HG02610 (cell line): Measurements from ENCODE around the gene CAPRIN2.

Source experiments
- ATAC-seq: cut with Tn5 transposase; IDR thresholded peaks from one replicate; pipeline ENCODE4 v1.9.1; 2021; ENCODE audit warnings: mild to moderate bottlenecking, moderate library complexity; ENCODE audit not compliant: unreplicated experiment

Gene CAPRIN2

GRCh38 chr12:30769802-30770201 lies 15.1 kb upstream of the CAPRIN2 start:
- no peak for ATAC-seq

GRCh38 chr12:30764251-30764650 lies 9.5 kb upstream of the CAPRIN2 start:
- ATAC-seq = no peak

- ATAC-seq = no peak
Measured at GRCh38 chr12:30763053-30763452, 8.3 kb upstream of the CAPRIN2 start.

- ATAC-seq = no peak
Measured at GRCh38 chr12:30761730-30762129, 7.0 kb upstream of the CAPRIN2 start.

- ATAC-seq = no peak
Measured at GRCh38 chr12:30757316-30757715, 2.6 kb upstream of the CAPRIN2 start.

DNA sequence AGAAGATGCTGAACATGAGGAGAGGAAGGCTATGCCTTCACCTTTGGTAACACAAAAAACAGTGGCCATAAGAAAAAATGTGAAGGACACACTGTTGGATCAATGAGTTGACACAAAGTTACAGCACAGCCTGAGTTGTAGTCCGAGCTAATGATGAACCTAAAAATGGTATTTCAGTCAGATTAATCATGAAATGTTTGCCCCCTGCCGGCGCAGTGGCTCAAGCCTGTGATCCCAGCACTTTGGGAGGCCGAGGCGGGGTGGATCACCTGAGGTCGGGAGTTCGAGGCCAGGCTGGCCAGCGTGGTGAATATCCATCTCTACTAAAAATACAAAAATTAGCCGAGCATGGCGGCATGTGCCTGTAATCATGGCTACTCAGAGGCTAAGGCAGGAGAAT lies 1.3 kb upstream of the CAPRIN2 start:
- no peak for ATAC-seq

- no peak for ATAC-seq
Measured at GRCh38 chr12:30755395-30755762, 628 bp upstream of the CAPRIN2 start.

- ATAC-seq = no peak
Measured at GRCh38 chr12:30754383-30754749, 385 bp downstream of the CAPRIN2 start.

DNA sequence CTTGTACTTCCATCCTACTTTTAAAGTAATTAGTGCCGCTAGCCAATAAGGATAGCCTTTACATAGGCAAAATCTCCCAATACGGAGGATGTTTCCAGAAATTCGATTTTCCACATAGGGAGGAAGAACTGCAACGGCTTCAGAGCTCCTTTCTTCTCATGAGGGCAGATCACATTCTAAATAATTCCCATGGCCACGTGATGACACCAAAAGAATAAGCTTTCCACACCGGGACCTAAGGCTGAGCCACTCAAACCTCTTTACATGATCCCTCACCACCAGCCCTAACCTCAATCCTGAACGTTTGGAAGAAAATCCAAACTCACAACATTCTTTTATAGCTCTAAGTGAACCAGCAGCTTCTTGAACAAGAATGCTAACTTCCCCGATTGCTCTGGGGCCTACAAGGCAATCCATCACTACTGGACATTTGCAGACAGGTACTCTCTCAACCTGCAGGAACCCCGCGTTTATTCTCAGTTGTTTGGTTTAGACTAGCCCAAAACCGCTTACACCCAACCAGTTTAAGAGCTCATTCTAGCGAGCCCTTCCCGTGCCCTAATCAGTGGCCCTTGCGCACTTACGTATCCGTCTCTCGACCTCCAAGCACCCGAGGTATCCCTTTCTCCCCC lies 884 bp downstream of the CAPRIN2 start:
- ATAC-seq = no peak

GRCh38 chr12:30753233-30753632 lies 1.5 kb downstream of the CAPRIN2 start:
- no peak for ATAC-seq

DNA sequence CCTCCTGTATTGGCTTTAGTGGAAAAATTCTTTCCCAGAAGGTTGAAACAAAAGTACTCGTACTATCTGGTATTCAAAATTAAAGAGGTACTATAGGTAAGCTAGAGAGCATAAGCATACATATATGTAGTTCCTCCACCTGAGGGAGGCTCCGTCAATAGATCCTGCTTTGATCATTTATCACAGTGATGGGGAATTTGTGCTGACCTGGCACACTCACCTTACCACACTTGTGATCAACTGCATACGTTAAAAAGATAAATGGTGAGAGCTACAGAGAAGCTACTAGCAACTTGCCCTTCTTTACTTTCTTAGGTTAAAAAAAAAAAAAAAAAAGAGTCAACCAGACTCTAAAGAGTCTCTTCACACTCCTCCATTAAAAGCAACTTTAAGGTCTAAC lies 2.5 kb downstream of the CAPRIN2 start:
- ATAC-seq = no peak

GRCh38 chr12:30748147-30748546 lies 6.6 kb downstream of the CAPRIN2 start:
- ATAC-seq = no peak

DNA sequence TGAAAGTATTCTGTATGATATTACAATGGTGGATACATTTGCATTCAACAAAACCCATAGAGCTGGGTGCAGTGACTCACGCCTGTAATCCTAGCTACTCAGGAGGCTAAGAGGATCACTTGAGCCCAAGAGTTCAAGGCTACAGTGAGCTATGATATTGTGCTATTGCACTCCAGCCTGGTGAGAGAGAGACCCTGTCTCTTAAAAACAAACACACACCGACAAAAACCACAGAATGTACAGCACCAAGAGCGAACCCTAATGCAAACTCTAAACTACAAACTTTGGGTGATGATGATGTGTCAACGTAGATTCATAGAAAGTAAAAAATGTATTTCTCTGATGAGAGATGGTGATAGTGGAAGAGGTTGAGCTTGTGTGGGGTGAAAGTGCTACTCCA lies 8.6 kb downstream of the CAPRIN2 start:
- ATAC-seq = no peak

- no peak for ATAC-seq
Measured at GRCh38 chr12:30744321-30744720, 10.4 kb downstream of the CAPRIN2 start.

DNA sequence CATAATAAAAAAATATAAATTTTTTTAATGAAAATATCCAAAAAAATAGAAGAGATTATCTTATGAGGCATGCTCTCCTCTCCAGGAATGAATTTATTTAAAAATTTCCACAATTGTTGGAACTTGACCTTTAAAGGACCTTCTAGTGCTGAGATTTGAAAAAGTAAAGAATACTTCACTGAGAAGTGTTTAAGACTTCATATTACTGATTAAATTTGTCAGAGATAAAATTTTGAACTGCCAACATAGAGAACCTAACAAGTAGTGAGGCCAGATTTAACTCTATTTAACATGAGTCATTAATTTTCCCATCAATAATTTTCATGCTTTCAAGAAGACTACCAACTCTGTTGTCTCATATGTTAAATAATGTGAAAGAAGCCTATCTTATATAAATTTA lies 14.5 kb downstream of the CAPRIN2 start:
- no peak for ATAC-seq

- ATAC-seq = no peak
Measured at GRCh38 chr12:30739020-30739419, 15.7 kb downstream of the CAPRIN2 start.

DNA sequence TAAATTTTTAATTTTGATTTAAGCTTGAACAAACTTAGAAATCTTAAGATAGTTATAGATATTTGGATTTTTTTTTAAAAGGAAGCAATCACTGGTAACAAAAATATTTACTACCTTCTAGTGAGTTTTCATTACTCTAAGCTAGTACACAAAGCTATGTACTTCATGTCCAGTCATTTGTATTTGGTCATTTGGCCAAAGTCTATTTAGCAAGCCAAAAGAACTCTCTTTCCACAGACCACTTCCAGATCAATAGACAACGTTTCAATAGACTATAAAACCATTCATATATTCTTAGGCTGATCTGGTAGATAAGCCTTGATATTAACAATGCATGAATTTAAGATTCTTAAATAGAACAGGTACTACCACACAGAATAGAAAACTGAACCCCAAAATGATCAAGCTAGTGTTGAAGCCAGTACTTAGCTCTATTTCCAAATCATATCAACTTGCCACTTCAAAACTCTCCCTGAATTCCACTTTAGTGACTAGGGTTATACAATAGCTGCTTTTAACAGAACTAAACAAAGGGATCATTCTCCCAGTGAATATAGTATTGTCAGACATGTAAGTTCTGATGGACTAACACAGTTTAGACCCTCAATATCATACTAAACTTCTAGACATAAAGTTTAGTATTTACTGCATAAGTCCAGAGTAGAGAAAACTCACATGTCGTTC lies 21.7 kb downstream of the CAPRIN2 start:
- no peak for ATAC-seq

DNA sequence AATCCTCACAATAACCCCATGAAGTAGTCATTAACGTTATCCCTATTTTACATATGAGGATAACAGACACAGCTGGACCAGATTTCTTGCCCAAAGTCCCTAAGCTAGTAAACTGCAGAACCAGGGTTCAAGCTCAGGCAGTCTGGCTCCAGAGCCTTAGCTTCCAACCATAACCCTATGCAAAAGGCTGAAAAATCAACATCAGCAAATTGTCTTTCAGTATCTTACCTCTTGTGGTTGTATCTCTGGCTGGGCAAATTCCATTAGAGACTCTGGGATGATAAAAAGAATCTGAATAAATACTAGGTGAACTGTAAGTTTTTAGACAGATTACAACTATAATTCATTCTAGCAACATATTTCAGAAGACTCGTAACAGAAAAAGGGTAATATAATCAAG lies 24.7 kb downstream of the CAPRIN2 start:
- ATAC-seq = no peak

DNA sequence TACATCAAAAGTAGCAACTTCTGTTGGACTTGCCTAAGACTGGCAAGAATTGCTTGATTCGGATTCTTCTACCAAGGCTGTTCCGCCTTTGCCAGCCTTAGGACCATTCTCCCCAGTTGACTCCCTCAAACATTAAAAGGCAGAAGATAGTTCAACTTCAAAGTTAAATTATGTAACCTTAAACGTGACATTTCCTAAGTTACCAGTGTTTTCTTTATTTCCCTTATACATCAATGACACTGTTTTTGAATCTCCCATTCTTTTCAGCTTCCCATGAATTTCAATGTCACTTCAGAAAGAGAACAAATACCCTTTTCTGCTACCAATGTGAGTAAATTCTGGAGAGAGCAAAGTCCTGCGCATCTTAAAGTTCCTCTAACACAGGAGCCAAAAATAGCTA lies 25.2 kb downstream of the CAPRIN2 start:
- ATAC-seq = no peak

DNA sequence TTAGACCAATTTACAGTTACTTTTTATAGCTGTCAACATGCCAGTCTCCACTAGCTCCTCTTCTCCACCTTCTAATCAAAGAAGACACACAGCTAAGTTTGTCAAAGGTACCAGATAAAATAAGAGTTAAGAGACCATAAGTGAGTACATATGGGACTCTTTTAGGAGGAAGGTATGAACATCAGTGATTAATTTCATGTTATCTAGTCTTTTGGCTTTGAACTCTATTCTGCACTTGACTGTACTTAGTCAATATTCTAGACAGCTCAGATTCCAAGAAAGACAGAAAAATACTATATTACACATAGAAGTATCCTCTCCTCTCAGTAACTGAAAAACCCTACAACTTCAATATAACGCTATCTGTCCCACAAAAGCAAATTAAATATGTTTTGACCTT lies 28.1 kb downstream of the CAPRIN2 start:
- no peak for ATAC-seq

- ATAC-seq = no peak
Measured at GRCh38 chr12:30725739-30726138, 29.0 kb downstream of the CAPRIN2 start.

DNA sequence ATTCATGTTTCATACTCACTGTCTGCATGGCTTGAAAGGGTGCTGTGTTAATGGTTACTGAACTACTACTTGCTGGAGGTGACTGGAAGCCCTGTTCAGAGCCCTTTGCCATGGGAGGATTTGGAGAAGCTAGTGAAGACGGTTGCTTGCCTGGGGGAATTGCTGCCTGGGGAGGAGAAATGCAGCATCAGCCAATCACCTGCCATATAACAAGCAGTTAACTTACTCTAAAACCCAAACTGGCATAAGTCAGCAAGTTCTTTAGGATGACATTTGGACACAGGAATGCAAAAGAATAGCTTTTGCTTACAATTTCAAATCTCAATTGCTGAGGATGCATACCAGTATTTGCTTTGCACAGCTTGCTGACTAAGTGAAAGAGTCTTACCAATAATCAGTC lies 35.7 kb downstream of the CAPRIN2 start:
- ATAC-seq = no peak
